Measurements from ENCODE around the gene ADSS2. TPM values are rescaled to one million over a fixed set of nuclear protein-coding genes. Genes with fewer than 3 reads are reported as not detected.
"Not testable (repeated sequence)": the region's sequence is repeated elsewhere in the genome, so short reads cannot be mapped to it uniquely, and the experiment has no call there.

Gene ADSS2
- total RNA-seq, 1 experiment from 2014 or later = 76.7 TPM

DNA sequence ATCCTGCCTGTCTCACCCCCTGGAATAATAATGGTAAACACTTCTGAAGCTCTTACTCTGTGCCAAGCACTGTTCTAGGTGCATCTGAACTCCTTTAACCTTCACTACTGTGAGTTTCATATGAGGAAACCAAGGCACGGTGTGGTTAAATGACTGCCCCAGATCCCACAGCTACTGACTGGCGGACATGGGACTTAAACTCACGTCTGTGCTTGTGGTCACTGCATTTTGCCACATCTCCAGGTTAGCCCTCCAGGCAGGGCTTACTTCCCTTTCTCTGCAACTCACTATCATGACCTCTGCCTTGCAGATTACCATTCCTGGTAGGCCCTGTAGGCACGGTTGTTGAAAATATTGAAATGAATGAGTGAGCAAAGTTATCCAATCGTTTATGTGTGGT is 83.4 kb downstream of the ADSS2 start:
- no TSS peak for BruUV-seq (replicated peaks)
- Histone ChIP-seq H3K27me3 (ENCODE audit: insufficient read depth, low read depth) (no peaks in the 10 kb centered on the region), H2AFZ (no peak overlapping the region), H3F3A (ENCODE audit: insufficient read depth, low read depth) (no peaks in the 10 kb centered on the region), H3K4me1 (replicated peaks; ENCODE audit: insufficient read depth) (no peaks in the 10 kb centered on the region), H3K4me3 (no peak overlapping the region), H3K4me2 (no peak overlapping the region), H3K36me3 (ENCODE audit: low read depth) (no peaks in the 10 kb centered on the region), H3K79me2 (ENCODE audit: low read depth) (no peaks in the 10 kb centered on the region), H3K27ac (no peak overlapping the region), H3K9me2 (ENCODE audit: insufficient read depth) (no peaks in the 10 kb centered on the region), H3K9me3 (ENCODE audit: insufficient read depth, low read depth) (no peaks in the 10 kb centered on the region), H4K20me1 (ENCODE audit: insufficient read depth) (no peaks in the 10 kb centered on the region)
- TF ChIP-seq, protein P1, sequence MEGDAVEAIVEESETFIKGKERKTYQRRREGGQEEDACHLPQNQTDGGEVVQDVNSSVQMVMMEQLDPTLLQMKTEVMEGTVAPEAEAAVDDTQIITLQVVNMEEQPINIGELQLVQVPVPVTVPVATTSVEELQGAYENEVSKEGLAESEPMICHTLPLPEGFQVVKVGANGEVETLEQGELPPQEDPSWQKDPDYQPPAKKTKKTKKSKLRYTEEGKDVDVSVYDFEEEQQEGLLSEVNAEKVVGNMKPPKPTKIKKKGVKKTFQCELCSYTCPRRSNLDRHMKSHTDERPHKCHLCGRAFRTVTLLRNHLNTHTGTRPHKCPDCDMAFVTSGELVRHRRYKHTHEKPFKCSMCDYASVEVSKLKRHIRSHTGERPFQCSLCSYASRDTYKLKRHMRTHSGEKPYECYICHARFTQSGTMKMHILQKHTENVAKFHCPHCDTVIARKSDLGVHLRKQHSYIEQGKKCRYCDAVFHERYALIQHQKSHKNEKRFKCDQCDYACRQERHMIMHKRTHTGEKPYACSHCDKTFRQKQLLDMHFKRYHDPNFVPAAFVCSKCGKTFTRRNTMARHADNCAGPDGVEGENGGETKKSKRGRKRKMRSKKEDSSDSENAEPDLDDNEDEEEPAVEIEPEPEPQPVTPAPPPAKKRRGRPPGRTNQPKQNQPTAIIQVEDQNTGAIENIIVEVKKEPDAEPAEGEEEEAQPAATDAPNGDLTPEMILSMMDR (conservative IDR thresholded peaks at IDR 0.05) = no peak
- TF ChIP-seq EZH2 (IDR thresholded peaks at IDR 0.05; ENCODE audit: low read depth) = no peak
- ChIA-PET POLR2A (ENCODE audit: unreplicated experiment) (no interaction called here), CTCF (no interaction called here)
- DNase-seq = no peak
- intact Hi-C loops (cut with micrococcal nuclease; ENCODE audit: unreplicated experiment) = no loop called here

DNA sequence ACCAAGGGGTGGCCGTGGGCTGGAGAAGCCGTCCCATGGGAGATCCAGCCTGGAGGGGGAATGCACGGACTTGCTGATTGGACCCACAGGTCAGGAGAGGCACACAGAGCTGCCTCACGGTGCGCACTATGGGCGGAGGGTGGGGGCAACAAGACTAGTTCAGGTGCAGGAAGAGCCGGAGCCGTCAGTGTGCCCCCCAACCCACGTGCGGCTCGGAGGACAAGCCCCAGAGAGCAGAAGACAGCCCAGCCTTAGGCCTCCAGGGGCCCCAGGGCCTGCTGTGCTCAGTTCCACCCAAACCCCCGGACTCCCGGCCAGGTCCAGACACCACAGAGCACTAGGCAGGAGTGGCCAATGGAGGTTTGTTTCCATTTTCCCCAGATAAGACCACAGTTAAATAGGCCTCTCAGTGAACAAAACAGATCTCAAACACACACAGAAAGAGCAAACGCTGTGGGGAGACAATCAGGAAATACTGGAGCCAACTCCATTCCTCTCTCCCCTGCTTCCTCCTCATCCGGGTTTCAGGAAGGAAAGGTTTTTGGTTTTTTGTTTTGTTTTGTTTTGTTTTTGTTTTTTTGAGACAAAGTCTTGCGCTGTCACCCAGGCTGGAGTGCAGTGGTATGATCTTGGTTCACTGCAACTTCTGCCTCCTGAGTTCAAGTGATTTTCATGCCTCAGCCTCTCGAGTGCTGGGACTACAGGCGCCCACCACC is 84.2 kb downstream of the ADSS2 start:
- TF ChIP-seq, protein P1 (conservative IDR thresholded peaks at IDR 0.05) = no peak
- no peak for TF ChIP-seq EZH2 (IDR thresholded peaks at IDR 0.05; ENCODE audit: low read depth)
- Histone ChIP-seq H3K4me2 (no peak overlapping the region), H2AFZ (no peak overlapping the region), H3K9me2 (ENCODE audit: insufficient read depth) (no peaks in the 10 kb centered on the region), H3K4me3 (no peak overlapping the region), H3K79me2 (ENCODE audit: low read depth) (no peaks in the 10 kb centered on the region), H3K36me3 (ENCODE audit: low read depth) (no peaks in the 10 kb centered on the region), H3K4me1 (replicated peaks; ENCODE audit: insufficient read depth) (no peaks in the 10 kb centered on the region), H4K20me1 (ENCODE audit: insufficient read depth) (no peaks in the 10 kb centered on the region), H3K27me3 (ENCODE audit: insufficient read depth, low read depth) (no peaks in the 10 kb centered on the region), H3F3A (ENCODE audit: insufficient read depth, low read depth) (no peaks in the 10 kb centered on the region), H3K27ac (no peak overlapping the region), H3K9me3 (ENCODE audit: insufficient read depth, low read depth) (no peaks in the 10 kb centered on the region)
- CTCF ChIA-PET = no interaction called here
- intact Hi-C loops (cut with micrococcal nuclease; ENCODE audit: unreplicated experiment) = no loop called here
- BruUV-seq (replicated peaks) = no TSS peak
- POLR2A ChIA-PET (ENCODE audit: unreplicated experiment) = no interaction called here
- DNase-seq = no peak

DNA sequence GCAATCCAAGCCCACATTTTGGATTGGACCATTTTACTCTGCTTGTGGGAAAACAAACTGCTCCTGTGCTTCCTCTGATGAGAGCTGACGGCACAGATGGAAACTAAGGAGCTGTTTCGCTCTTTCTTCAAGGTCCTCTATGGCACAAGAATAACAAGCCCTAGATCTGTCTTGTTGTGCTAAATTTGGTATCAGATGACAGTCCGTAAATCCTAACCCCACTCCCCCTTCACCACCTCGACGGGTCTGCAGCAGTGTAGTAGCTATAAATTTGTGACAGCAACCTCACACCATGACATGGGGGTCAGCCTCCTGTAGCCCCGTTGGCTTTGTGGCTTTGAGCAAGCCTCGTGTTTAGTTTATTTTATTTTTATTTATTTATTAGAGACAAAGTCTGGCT is 85.9 kb downstream of the ADSS2 start:
- no TSS peak for BruUV-seq (replicated peaks)
- no peak for TF ChIP-seq EZH2 (IDR thresholded peaks at IDR 0.05; ENCODE audit: low read depth)
- TF ChIP-seq, protein P1 (conservative IDR thresholded peaks at IDR 0.05) = no peak

DNA sequence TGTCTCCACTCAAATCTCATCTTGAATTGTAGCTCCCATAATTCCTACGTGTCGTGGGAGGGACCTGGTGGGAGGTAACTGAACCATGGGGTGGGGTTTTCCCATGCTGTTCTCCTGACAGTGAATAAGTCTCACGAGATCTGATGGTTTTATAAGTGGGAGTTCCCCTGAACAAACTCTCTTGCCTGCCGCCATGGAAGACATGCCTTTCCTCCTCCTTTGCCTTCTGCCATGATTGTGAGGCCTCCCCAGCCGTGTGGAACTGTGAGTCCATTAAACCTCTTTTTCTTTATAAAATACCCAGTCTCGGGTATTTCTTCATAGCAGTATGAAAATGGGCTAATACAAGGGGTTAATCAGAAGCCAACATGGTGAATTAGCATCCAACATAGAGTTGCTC is 86.4 kb downstream of the ADSS2 start:
- BruUV-seq (replicated peaks); DNase-seq; H4K20me1 ChIP-seq (ENCODE audit: insufficient read depth); H3K9me2 ChIP-seq (ENCODE audit: insufficient read depth); H3K27me3 ChIP-seq (ENCODE audit: insufficient read depth, low read depth); H3K4me3 ChIP-seq; H3K9me3 ChIP-seq (ENCODE audit: insufficient read depth, low read depth); H3K27ac ChIP-seq; H3K4me2 ChIP-seq; H3K79me2 ChIP-seq (ENCODE audit: low read depth); H3K36me3 ChIP-seq (ENCODE audit: low read depth); POLR2A ChIA-PET (ENCODE audit: unreplicated experiment); H2AFZ ChIP-seq; intact Hi-C loops (cut with micrococcal nuclease; ENCODE audit: unreplicated experiment); H3F3A ChIP-seq (ENCODE audit: insufficient read depth, low read depth); H3K4me1 ChIP-seq (replicated peaks; ENCODE audit: insufficient read depth): not testable (repeated sequence)
- CTCF ChIA-PET = interaction anchor here (0.5 kb wide), 1 partner anchor 1432 kb away, joined by 3 read pairs; no protein-coding TSS in a partner anchor

More for the DNA sequence above, 85.9 kb downstream of the ADSS2 start:
- Histone ChIP-seq H3K27me3 (ENCODE audit: insufficient read depth, low read depth) (no peaks in the 10 kb centered on the region), H3K79me2 (ENCODE audit: low read depth) (no peaks in the 10 kb centered on the region), H3K9me2 (ENCODE audit: insufficient read depth) (no peaks in the 10 kb centered on the region), H4K20me1 (ENCODE audit: insufficient read depth) (no peaks in the 10 kb centered on the region), H3K27ac (no peak overlapping the region), H3K4me2 (no peak overlapping the region), H3K4me3 (no peak overlapping the region), H2AFZ (no peak overlapping the region), H3K9me3 (ENCODE audit: insufficient read depth, low read depth) (no peaks in the 10 kb centered on the region), H3F3A (ENCODE audit: insufficient read depth, low read depth) (no peaks in the 10 kb centered on the region), H3K4me1 (replicated peaks; ENCODE audit: insufficient read depth) (no peaks in the 10 kb centered on the region), H3K36me3 (ENCODE audit: low read depth) (no peaks in the 10 kb centered on the region)
- ChIA-PET POLR2A (ENCODE audit: unreplicated experiment) (no interaction called here), CTCF (no interaction called here)
- intact Hi-C loops (cut with micrococcal nuclease; ENCODE audit: unreplicated experiment) = no loop called here
- no peak for DNase-seq

Data from PC-9 (cell line).